Ectodermal cell (in vitro differentiated cells): ENCODE data around the gene PRKCA.

ENCODE experiments used
- H3K27ac ChIP-seq: 2 replicates; pipeline ENCODE4 v1.7.0; 2013; ENCODE audit warnings: mild to moderate bottlenecking, low read depth, low read length; ENCODE audit not compliant: insufficient read depth, poor library complexity, severe bottlenecking
- H3K27me3 ChIP-seq: 2 replicates; pipeline ENCODE4 v1.7.0; 2013; ENCODE audit warnings: mild to moderate bottlenecking, low read length; ENCODE audit not compliant: insufficient read depth, control insufficient read depth, poor library complexity, severe bottlenecking
- H3K36me3 ChIP-seq: one replicate; pipeline ENCODE4 v1.7.0; 2013; ENCODE audit warnings: low read length; ENCODE audit not compliant: control insufficient read depth, insufficient read depth
- H3K4me1 ChIP-seq: one replicate; pipeline ENCODE4 v1.7.0; 2013; ENCODE audit warnings: low read length; ENCODE audit not compliant: control insufficient read depth, insufficient read depth
- H3K4me3 ChIP-seq: 2 replicates; pipeline ENCODE4 v1.7.0; 2013; ENCODE audit warnings: low read depth, low read length, control low read depth; ENCODE audit not compliant: insufficient read depth
- H3K9me3 ChIP-seq: 2 replicates; pipeline ENCODE4 v1.7.0; 2013; ENCODE audit warnings: mild to moderate bottlenecking, low read length, moderate library complexity; ENCODE audit not compliant: control insufficient read depth
- WGBS, 2 experiments: methylation state at CpG; one replicate each; pipeline ENCODE4 v1.1.7; 2013; ENCODE audit warnings: missing lambda C conversion rate in 2 of 2; 5-methylcytosine and 5-hydroxymethylcytosine counted together

Gene PRKCA

GRCh38 chr17:66730461-66730923 is 428.1 kb downstream of the PRKCA start:
- Histone ChIP-seq H3K4me1 (peaks cover 3% of the 10 kb centered on the region), H3K27me3 (no peaks in the 10 kb centered on the region), H3K36me3 (no peaks in the 10 kb centered on the region), H3K9me3 (no peaks in the 10 kb centered on the region), H3K4me3 (no peak overlapping the region), H3K27ac (no peak overlapping the region)
- 80% methylated on average over 6 to 7 of the region's 7 CpGs for WGBS, 2 experiments

GRCh38 chr17:66733759-66734158 is 431.3 kb downstream of the PRKCA start:
- no peak overlapping the region for H3K27ac ChIP-seq
- H3K9me3 ChIP-seq, result no peaks in the 10 kb centered on the region
- H3K36me3 ChIP-seq, result no peaks in the 10 kb centered on the region
- H3K4me1 ChIP-seq, result no peaks in the 10 kb centered on the region
- 80 to 91% methylated on average over 2 of the region's 2 CpGs for WGBS, 2 experiments
- H3K27me3 ChIP-seq, result no peaks in the 10 kb centered on the region
- no peak overlapping the region for H3K4me3 ChIP-seq

GRCh38 chr17:66734186-66734943 is 432.0 kb downstream of the PRKCA start:
- WGBS, 2 experiments, result 86 to 87% methylated on average over 8 of the region's 8 CpGs
- H3K9me3 ChIP-seq, result no peaks in the 10 kb centered on the region
- H3K4me3 ChIP-seq, result no peak overlapping the region
- no peaks in the 10 kb centered on the region for H3K27me3 ChIP-seq
- no peaks in the 10 kb centered on the region for H3K4me1 ChIP-seq
- H3K27ac ChIP-seq, result no peak overlapping the region
- no peaks in the 10 kb centered on the region for H3K36me3 ChIP-seq

GRCh38 chr17:66737524-66737923 is 435.1 kb downstream of the PRKCA start:
- Histone ChIP-seq H3K27me3 (no peaks in the 10 kb centered on the region), H3K4me3 (no peak overlapping the region)
- WGBS, 2 experiments, result 49 to 59% methylated on average over 12 of the region's 12 CpGs

GRCh38 chr17:66738301-66738700 is 435.9 kb downstream of the PRKCA start:
- Histone ChIP-seq H3K4me3 (no peak overlapping the region), H3K36me3 (no peaks in the 10 kb centered on the region), H3K4me1 (peaks cover 13% of the 10 kb centered on the region), H3K9me3 (no peaks in the 10 kb centered on the region), H3K27me3 (no peaks in the 10 kb centered on the region), H3K27ac (no peak overlapping the region)
- 93 to 97% methylated on average over 3 to 4 of the region's 4 CpGs for WGBS, 2 experiments

More at GRCh38 chr17:66737524-66737923, 435.1 kb downstream of the PRKCA start:
- peaks cover 13% of the 10 kb centered on the region for H3K4me1 ChIP-seq
- no peaks in the 10 kb centered on the region for H3K9me3 ChIP-seq
- no peaks in the 10 kb centered on the region for H3K36me3 ChIP-seq
- H3K27ac ChIP-seq, result no peak overlapping the region

- no peaks in the 10 kb centered on the region for H3K9me3 ChIP-seq
- H3K27ac ChIP-seq, result no peak overlapping the region
- H3K27me3 ChIP-seq, result no peaks in the 10 kb centered on the region
- WGBS, 2 experiments, result 87% methylated on average over 8 of the region's 8 CpGs
- H3K4me1 ChIP-seq, result peaks cover 13% of the 10 kb centered on the region
- H3K36me3 ChIP-seq, result no peaks in the 10 kb centered on the region
- H3K4me3 ChIP-seq, result no peak overlapping the region
Measured at GRCh38 chr17:66739553-66739952, 437.1 kb downstream of the PRKCA start.

DNA sequence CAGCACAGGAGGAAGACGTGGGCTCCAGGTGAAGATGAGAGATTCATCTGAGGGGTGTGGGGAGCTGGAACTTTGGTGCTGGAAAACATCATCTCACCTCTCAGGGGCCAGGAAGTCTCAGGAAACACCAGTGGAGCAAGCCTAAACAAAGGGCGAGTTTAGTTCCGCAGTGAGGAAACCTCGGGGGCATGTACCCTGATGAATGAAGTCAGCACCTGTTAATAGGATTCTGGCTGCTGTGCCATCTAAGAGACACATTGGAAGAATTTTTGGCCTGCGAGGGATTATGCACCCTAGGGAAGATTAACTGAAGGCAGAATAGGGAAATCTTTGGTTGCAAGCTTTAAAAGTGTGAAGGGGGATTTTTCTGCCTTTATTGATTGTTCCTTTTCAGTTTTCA is 437.8 kb downstream of the PRKCA start:
- no peaks in the 10 kb centered on the region for H3K9me3 ChIP-seq
- H3K4me3 ChIP-seq, result no peak overlapping the region
- WGBS, 2 experiments, result 87 to 88% methylated on average over 5 of the region's 5 CpGs
- no peaks in the 10 kb centered on the region for H3K27me3 ChIP-seq
- no peak overlapping the region for H3K27ac ChIP-seq
- H3K4me1 ChIP-seq, result peaks cover 13% of the 10 kb centered on the region
- no peaks in the 10 kb centered on the region for H3K36me3 ChIP-seq

GRCh38 chr17:66743511-66743910 is 441.1 kb downstream of the PRKCA start:
- Histone ChIP-seq H3K27ac (no peak overlapping the region), H3K4me3 (no peak overlapping the region), H3K4me1 (peaks cover 14% of the 10 kb centered on the region), H3K9me3 (no peaks in the 10 kb centered on the region), H3K36me3 (no peaks in the 10 kb centered on the region), H3K27me3 (no peaks in the 10 kb centered on the region)
- 94 to 97% methylated on average over 2 of the region's 2 CpGs for WGBS, 2 experiments

DNA sequence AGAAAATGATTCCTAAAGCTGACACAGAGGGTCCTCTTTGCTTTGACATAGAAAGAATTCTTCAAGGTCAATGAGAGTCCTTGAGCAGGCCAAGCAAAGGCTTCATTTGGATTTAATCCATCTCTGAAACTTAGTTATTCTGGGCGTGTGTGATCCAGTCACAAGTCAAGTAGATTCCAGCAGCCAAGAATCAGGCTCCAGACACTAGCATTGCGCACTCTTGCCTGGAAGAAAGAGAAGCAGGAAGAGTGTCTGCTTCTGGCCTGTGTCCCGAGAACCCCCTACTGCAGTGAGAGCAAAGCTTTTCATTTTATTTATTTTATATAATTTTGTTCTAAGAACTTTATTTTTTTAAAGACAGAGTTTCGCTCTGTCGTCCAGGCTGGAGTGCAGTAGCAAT is 444.3 kb downstream of the PRKCA start:
- no peaks in the 10 kb centered on the region for H3K36me3 ChIP-seq
- no peak overlapping the region for H3K27ac ChIP-seq
- H3K9me3 ChIP-seq, result no peaks in the 10 kb centered on the region
- no peaks in the 10 kb centered on the region for H3K27me3 ChIP-seq
- no peak overlapping the region for H3K4me3 ChIP-seq
- 89 to 90% methylated on average over 4 of the region's 5 CpGs for WGBS, 2 experiments
- peaks cover 22% of the 10 kb centered on the region for H3K4me1 ChIP-seq

- Histone ChIP-seq H3K9me3 (no peaks in the 10 kb centered on the region), H3K27me3 (no peaks in the 10 kb centered on the region), H3K4me3 (no peak overlapping the region), H3K36me3 (no peaks in the 10 kb centered on the region), H3K27ac (no peak overlapping the region), H3K4me1 (peaks cover 22% of the 10 kb centered on the region)
- WGBS, 2 experiments, result 88 to 91% methylated on average over 17 of the region's 17 CpGs
Measured at GRCh38 chr17:66747578-66748275, 445.3 kb downstream of the PRKCA start.
